Omental fat pad (tissue), 4 donors: ENCODE results near the gene SHISA9. TPM values are rescaled to one million over a fixed set of nuclear protein-coding genes. Genes with fewer than 3 reads are reported as not detected.

Experiments
- ATAC-seq: fragments of 150-250 bp; one replicate; pipeline ENCODE4 v1.9.1; 2016; ENCODE audit warnings: mild to moderate bottlenecking, moderate library complexity; ENCODE audit not compliant: low FRiP score
- DNase-seq: peaks from one replicate; pipeline ENCODE4 v3.0.0-alpha.2; 2019; ENCODE audit warnings: low spot score
- total RNA-seq, 4 donors: library from RNA; depleted of rRNA; stranded (reverse); fragments of >200 nt; gene quantifications; one replicate each; pipeline ENCODE4 v1.1.0, GENCODE V29; 2016
- TF ChIP-seq, protein P1 (sequence below), 3 donors: fragments of 450-650 bp; IDR thresholded peaks; one replicate each; pipeline ENCODE4 v1.5.1; 2016 to 2017; ENCODE audit warnings: antibody characterized with exemption in 3 of 3, mild to moderate bottlenecking in 3 of 3, moderate library complexity in 2 of 3

The SHISA9 gene
- total RNA-seq, 4 donors from 2014 or later, result 1.1 TPM; not detected in 3

DNA sequence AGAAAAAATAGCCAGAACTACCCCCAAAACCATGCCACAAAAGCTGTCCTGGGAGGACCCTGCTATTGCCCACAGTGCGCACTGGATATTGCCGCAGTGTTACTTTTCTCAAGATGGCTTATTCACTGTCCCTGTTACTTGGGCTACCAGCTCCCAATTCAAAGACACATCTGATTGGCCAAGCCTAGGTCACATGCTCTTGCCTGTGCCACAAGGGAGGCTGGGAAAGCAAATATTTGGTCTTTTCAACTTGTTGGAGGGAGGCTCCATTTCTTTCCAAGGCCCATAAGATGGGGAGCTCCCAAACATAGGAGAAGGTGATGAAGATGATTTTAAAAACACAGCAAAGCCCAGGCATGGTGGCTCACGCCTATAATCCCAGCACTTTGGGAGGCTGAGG lies 257.0 kb downstream of the SHISA9 start:
- TF ChIP-seq, protein P1, sequence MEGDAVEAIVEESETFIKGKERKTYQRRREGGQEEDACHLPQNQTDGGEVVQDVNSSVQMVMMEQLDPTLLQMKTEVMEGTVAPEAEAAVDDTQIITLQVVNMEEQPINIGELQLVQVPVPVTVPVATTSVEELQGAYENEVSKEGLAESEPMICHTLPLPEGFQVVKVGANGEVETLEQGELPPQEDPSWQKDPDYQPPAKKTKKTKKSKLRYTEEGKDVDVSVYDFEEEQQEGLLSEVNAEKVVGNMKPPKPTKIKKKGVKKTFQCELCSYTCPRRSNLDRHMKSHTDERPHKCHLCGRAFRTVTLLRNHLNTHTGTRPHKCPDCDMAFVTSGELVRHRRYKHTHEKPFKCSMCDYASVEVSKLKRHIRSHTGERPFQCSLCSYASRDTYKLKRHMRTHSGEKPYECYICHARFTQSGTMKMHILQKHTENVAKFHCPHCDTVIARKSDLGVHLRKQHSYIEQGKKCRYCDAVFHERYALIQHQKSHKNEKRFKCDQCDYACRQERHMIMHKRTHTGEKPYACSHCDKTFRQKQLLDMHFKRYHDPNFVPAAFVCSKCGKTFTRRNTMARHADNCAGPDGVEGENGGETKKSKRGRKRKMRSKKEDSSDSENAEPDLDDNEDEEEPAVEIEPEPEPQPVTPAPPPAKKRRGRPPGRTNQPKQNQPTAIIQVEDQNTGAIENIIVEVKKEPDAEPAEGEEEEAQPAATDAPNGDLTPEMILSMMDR (IDR thresholded peaks at IDR 0.05), result no peak
- ATAC-seq, result no peak
- DNase-seq, result no peak

DNA sequence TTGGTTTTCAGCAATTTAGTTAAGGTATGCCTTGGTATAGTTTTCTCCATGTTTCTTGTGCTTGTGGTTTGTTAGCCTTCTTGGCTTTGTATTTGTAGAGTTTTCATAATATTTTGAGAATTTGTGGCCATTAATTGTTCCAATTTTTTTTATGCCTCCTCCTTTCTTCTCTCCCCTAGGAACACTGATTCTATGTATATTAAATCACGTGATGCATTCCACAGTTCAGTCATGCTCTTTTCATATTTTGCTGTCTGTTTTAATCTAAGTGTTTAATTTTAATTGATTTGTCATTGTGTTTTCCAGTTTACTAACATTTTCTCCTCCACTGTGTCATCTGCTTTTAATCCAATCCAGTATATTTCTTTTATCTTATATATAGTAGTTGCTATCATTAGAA lies 263.6 kb downstream of the SHISA9 start:
- DNase-seq (no peak), ATAC-seq (no peak)
- TF ChIP-seq, protein P1 (IDR thresholded peaks at IDR 0.05), result no peak

DNA sequence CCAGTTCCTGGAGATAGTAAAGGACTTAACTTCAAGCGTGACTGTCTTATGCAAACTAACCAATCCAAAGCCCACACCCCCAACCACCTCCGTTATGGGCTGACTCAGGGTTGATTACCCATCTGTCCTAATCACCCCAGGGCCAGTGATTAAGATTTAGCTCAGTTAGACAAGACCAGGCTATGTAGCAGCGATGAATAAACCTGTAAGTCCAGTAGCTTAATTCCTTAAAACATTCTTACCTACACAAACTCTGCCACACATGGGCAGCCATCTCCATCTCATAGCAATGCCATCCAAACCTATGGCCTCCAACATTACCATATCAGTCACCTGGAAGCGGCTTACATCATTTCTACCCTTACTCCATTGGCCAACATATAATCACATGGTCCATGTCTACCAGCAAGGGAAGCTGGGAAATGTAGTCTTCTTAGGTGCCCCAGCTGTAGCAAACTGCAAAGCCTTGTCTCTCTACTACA lies 266.7 kb downstream of the SHISA9 start:
- TF ChIP-seq, protein P1 (IDR thresholded peaks at IDR 0.05), result no peak
- no peak for ATAC-seq
- DNase-seq, result no peak

DNA sequence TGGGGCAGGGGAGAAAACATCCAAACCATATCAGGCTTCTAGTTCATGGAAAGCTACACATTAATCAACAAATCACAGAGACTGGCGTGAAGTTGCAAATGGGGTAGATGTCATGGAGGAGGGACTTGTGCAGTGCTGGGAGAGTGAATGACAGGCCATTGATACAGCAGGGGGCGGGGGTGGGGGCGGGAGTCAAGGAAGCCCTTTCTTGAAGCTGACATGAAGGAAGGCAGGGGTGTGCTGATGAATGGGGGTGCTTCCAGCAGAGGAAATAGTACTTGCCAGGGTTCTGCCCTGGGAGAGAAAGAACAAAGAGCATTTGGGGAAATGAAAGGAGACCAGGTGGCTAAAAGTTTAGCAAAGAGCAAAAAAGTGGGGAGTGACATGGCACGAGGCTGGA lies 269.9 kb downstream of the SHISA9 start:
- DNase-seq (no peak), ATAC-seq (no peak)
- TF ChIP-seq, protein P1 (IDR thresholded peaks at IDR 0.05), result no peak

DNA sequence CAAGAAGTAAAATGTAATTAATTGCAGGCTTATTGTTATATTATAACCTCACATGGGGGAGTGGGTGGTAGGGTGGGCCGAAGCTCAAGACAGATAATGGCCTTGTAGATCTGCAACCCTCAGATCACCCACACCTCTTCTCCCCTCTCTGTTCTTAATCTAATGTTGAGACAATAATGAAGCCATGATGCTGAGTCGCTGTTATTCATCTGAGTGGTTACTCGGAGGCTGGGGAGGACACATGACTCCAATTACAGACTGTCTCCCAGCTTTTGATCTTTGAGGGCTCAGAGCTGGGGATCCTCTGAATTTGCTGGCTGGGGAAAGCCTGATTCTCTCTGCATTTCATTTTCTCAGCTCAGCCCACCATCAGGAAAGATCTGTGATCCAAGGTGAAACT lies 275.3 kb downstream of the SHISA9 start:
- ATAC-seq, result no peak
- TF ChIP-seq, protein P1 (IDR thresholded peaks at IDR 0.05), result no peak
- DNase-seq, result no peak

DNA sequence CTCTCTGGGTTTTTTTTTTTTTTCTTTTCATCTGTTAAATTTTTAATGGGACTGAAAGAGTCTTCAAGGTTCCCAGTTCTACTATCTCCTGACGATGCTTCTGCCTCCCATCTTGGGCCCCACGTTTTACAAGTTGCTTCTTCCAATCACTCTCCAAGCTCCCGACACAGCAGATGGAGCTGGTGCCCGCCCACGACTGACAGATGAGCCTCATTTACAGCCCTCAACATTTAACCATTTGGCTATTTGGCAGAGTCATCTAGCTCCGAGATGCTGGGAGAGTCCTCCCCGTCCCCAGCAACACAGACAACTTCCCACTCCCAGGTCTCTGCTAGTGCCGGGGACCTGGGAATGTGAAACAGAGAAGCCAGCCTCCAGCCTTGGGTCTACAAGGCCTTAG lies 276.9 kb downstream of the SHISA9 start:
- DNase-seq, result no peak
- TF ChIP-seq, protein P1 (IDR thresholded peaks at IDR 0.05), result no peak
- ATAC-seq, result no peak

DNA sequence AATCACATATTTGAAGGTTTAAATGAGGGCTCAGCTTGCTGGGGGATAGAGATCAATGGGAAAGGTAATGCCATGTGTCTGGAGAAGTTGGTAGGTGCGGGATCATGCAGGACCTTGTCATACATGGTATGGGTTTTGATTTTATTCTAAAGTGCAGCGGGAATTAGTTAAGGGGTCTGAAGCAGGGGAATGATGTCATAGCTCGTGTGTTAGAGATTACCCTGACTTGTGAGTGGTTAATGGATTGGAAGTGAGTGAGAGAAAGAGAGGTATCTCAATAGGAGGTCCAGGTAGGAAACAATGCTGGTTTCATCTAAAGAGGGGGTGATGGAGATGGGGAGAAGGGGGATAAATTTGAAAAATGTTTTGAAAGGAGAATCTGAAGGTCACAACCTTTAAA lies 280.0 kb downstream of the SHISA9 start:
- TF ChIP-seq, protein P1 (IDR thresholded peaks at IDR 0.05), result no peak
- no peak for DNase-seq
- no peak for ATAC-seq
